HEK293T (cell line): ENCODE results near the gene LEUTX.

ENCODE experiments used
- BHLHE40 ChIP-seq: fragments of 450-650 bp; IDR thresholded peaks from 2 replicates; pipeline ENCODE4 v1.6.1; 2016; ENCODE audit warnings: mild to moderate bottlenecking, moderate library complexity, borderline replicate concordance
- ELF4 ChIP-seq: fragments of 450-650 bp; IDR thresholded peaks from 2 replicates; pipeline ENCODE4 v1.6.1; 2017; ENCODE audit warnings: antibody characterized with exemption
- FOXA1 ChIP-seq: fragments of 450-650 bp; IDR thresholded peaks from 2 replicates; pipeline ENCODE4 v1.6.1; 2016; ENCODE audit warnings: mild to moderate bottlenecking
- HDGF ChIP-seq: fragments of 450-650 bp; IDR thresholded peaks from 2 replicates; pipeline ENCODE4 v1.6.1; 2017; ENCODE audit warnings: antibody characterized with exemption, borderline replicate concordance
- L3MBTL2 ChIP-seq: fragments of 450-650 bp; conservative IDR thresholded peaks from 2 replicates; pipeline ENCODE4 v1.6.1; 2016; ENCODE audit warnings: mild to moderate bottlenecking
- SP1 ChIP-seq: fragments of 450-650 bp; IDR thresholded peaks from 2 replicates; pipeline ENCODE4 v1.6.1; 2017
- SUZ12 ChIP-seq: fragments of 450-650 bp; IDR thresholded peaks from 2 replicates; pipeline ENCODE4 v1.6.1; 2016; ENCODE audit warnings: mild to moderate bottlenecking
- TARDBP ChIP-seq: fragments of 450-650 bp; IDR thresholded peaks from 2 replicates; pipeline ENCODE4 v1.6.1; 2016

- TF ChIP-seq TARDBP: no peak
- TF ChIP-seq SUZ12: no peak
- TF ChIP-seq BHLHE40: no peak
- TF ChIP-seq SP1: no peak
- TF ChIP-seq ELF4: no peak
- TF ChIP-seq FOXA1: no peak
- no peak for TF ChIP-seq HDGF
- TF ChIP-seq L3MBTL2: no peak
Observed at GRCh38 chr19:39807846-39808364, 29.3 kb downstream of the LEUTX start.
